Calu3 (cell line): ENCODE results near the gene CCR5. TPM values are rescaled to one million over a fixed set of nuclear protein-coding genes. Genes with fewer than 3 reads are reported as not detected.

Experiments used
- BruUV-seq: library from RNA; stranded (reverse); fragments of 400-500 nt; replicated peaks from 2 replicates; lab custom pipeline; 2021; lab: Mats Ljungman, UMichigan
- CTCF ChIA-PET: fragments of 300-600 bp; sonication (Branson Sonifier 250); formaldehyde crosslinking; loops from one replicate; lab custom pipeline; 2022; ENCODE audit warnings: antibody characterized with exemption; lab: Charles Lee
- DNase-seq: peaks from one replicate; pipeline ENCODE4 v3.0.0; 2022
- H3K27ac Mint-ChIP-seq: one replicate; pipeline ENCODE4 v1.8.0; 2022; ENCODE audit warnings: mixed read lengths; ENCODE audit not compliant: unreplicated experiment
- H3K27me3 Mint-ChIP-seq: one replicate; pipeline ENCODE4 v1.8.0; 2022; ENCODE audit warnings: mixed read lengths; ENCODE audit not compliant: unreplicated experiment
- H3K36me3 Mint-ChIP-seq: one replicate; pipeline ENCODE4 v1.8.0; 2022; ENCODE audit warnings: mild to moderate bottlenecking, moderate library complexity, mixed read lengths; ENCODE audit not compliant: insufficient read depth, unreplicated experiment
- H3K4me1 Mint-ChIP-seq: one replicate; pipeline ENCODE4 v1.8.0; 2022; ENCODE audit warnings: mild to moderate bottlenecking, low read depth, mixed read lengths; ENCODE audit not compliant: unreplicated experiment
- H3K4me3 Mint-ChIP-seq: one replicate; pipeline ENCODE4 v1.8.0; 2022; ENCODE audit warnings: mild to moderate bottlenecking, low read depth, moderate library complexity, mixed read lengths; ENCODE audit not compliant: unreplicated experiment
- H3K9me3 Mint-ChIP-seq: one replicate; pipeline ENCODE4 v1.8.0; 2022; ENCODE audit warnings: low read depth, mixed read lengths; ENCODE audit not compliant: unreplicated experiment
- intact Hi-C: fragments of 100-400 bp; cut with micrococcal nuclease; formaldehyde crosslinking; loops from one replicate; pipeline ENCODE4 v1.10.0; 2022; ENCODE audit not compliant: unreplicated experiment
- total RNA-seq: library from RNA; stranded (reverse); gene quantifications from 2 replicates; pipeline ENCODE4 v1.2.3, GENCODE V29; 2022
- TF ChIP-seq, protein P1 (sequence below): fragments of 200-600 bp; IDR thresholded peaks from one replicate; pipeline ENCODE4 v1.8.0; 2022; ENCODE audit warnings: antibody characterized with exemption; ENCODE audit not compliant: unreplicated experiment

The CCR5 gene
- total RNA-seq, 1 experiment from 2014 or later: not detected

DNA sequence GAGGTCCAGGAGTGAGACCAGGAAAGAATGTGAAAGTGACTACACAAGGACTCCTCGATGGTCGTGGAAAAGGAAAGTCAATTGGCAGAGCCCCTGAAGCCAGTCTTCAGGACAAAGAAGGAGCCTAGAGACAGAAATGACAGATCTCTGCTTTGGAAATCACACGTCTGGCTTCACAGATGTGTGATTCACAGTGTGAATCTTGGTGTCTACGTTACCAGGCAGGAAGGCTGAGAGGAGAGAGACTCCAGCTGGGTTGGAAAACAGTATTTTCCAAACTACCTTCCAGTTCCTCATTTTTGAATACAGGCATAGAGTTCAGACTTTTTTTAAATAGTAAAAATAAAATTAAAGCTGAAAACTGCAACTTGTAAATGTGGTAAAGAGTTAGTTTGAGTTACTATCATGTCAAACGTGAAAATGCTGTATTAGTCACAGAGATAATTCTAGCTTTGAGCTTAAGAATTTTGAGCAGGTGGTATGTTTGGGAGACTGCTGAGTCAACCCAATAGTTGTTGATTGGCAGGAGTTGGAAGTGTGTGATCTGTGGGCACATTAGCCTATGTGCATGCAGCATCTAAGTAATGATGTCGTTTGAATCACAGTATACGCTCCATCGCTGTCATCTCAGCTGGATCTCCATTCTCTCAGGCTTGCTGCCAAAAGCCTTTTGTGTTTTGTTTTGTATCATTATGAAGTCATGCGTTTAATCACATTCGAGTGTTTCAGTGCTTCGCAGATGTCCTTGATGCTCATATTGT lies 10.8 kb upstream of the CCR5 start:
- Mint-ChIP-seq H3K9me3 (no peaks in the 10 kb centered on the region), H3K4me1 (no peaks in the 10 kb centered on the region), H3K27me3 (peaks cover 62% of the 10 kb centered on the region), H3K4me3 (no peak overlapping the region), H3K36me3 (no peaks in the 10 kb centered on the region), H3K27ac (no peak overlapping the region)
- no TSS peak for BruUV-seq
- TF ChIP-seq, protein P1, sequence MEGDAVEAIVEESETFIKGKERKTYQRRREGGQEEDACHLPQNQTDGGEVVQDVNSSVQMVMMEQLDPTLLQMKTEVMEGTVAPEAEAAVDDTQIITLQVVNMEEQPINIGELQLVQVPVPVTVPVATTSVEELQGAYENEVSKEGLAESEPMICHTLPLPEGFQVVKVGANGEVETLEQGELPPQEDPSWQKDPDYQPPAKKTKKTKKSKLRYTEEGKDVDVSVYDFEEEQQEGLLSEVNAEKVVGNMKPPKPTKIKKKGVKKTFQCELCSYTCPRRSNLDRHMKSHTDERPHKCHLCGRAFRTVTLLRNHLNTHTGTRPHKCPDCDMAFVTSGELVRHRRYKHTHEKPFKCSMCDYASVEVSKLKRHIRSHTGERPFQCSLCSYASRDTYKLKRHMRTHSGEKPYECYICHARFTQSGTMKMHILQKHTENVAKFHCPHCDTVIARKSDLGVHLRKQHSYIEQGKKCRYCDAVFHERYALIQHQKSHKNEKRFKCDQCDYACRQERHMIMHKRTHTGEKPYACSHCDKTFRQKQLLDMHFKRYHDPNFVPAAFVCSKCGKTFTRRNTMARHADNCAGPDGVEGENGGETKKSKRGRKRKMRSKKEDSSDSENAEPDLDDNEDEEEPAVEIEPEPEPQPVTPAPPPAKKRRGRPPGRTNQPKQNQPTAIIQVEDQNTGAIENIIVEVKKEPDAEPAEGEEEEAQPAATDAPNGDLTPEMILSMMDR: no peak
- intact Hi-C loops: no loop called here
- no peak for DNase-seq
- CTCF ChIA-PET: interaction anchor here (1.3 kb wide), 1 partner anchor 9 kb away, joined by 5 read pairs; no protein-coding TSS in a partner anchor

DNA sequence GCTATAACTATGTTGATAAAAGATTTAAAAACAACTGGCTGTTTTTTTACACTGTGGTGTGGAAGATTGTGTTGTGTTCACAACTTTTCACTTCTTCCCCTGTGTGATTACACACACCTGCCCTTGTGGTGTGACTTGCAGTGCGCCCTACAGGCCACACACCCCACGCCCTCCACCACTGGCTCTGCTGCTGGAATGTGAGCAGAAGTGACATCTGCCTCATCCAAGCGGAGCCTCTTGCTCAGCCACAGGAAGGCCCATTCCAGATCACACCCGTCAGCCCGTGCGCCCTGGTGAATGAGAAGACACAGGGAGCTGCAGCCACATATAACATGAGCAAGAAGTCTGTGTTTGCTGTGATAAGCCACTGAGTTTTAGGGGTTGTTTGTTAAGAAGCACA lies 9.8 kb upstream of the CCR5 start:
- intact Hi-C loops: no loop called here
- no peak overlapping the region for H3K4me3 Mint-ChIP-seq
- no peaks in the 10 kb centered on the region for H3K36me3 Mint-ChIP-seq
- TF ChIP-seq, protein P1: no peak
- no peak overlapping the region for H3K27ac Mint-ChIP-seq
- H3K9me3 Mint-ChIP-seq: no peaks in the 10 kb centered on the region
- no peaks in the 10 kb centered on the region for H3K4me1 Mint-ChIP-seq
- CTCF ChIA-PET: interaction anchor here (1.2 kb wide), 1 partner anchor 26 kb away, joined by 3 read pairs; no protein-coding TSS in a partner anchor
- peaks cover 60% of the 10 kb centered on the region for H3K27me3 Mint-ChIP-seq
- DNase-seq: no peak
- BruUV-seq: no TSS peak

DNA sequence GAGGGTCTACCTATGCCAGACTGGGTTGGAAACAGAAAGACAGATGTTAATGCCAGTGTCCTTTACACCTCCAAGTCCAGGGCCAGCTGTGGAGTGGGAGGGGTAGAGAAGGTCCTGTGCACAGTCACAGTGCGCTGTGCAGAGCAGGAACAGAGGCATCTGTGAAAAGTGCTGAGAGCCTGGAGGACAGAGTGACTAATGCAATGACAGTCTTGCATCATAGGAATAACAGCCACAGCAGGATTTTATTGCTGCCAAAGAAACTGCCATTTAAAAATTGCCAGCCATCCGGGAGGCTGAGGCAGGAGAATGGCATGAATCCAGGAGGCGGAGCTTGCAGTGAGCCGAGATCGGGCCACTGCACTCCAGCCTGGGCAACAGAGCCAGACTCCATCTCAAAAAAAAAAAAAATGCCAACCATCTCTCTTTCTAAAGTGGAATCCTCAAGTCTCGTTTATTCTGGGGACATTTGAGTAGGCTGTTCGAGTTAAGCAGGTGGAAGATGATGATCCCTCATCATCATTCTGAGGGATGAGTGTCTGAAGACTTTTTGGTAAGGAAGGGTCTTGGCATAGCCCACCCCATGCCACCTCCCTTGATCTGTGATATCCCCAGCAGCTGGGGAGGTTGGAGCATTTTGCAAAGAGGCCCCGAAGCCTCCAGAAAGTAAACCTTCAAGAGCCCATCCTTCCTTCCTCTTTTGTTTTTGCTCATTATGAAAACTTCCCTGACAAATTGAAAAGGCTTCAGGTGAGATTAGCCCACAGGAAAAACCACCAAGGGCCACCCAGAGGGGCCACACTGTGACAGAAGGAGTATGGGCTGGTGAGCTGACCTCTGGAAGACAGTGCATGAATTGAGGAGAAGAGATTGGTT lies 9.1 kb upstream of the CCR5 start:
- CTCF ChIA-PET: interaction anchor here (1.2 kb wide), 1 partner anchor 26 kb away, joined by 3 read pairs; no protein-coding TSS in a partner anchor
- Mint-ChIP-seq H3K9me3 (no peaks in the 10 kb centered on the region), H3K36me3 (no peaks in the 10 kb centered on the region), H3K4me1 (no peaks in the 10 kb centered on the region), H3K4me3 (no peak overlapping the region), H3K27me3 (peaks cover 60% of the 10 kb centered on the region), H3K27ac (no peak overlapping the region)
- TF ChIP-seq, protein P1: no peak
- intact Hi-C loops: no loop called here
- BruUV-seq: no TSS peak
- DNase-seq: no peak

DNA sequence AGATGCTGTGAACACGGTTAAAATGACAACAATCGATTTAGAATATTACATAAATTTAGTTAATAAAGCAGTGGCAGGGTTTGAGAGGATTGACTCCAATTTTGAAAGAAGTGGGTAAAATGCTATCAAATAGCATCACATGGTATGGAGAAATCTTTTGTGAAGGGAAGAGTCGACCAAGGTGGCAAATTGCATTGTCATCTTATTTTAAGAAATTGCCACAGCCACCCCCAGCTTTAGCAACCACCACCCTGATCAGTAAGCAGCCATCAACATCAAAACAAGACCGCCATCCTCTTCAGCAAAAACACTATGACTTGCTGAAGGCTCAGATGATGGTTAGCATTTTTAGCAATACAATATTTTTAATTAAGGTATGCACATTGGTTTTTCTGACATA lies 5.7 kb upstream of the CCR5 start:
- CTCF ChIA-PET: interaction anchor here (0.5 kb wide), 1 partner anchor 887 kb away, joined by 3 read pairs; no protein-coding TSS in a partner anchor
- intact Hi-C loops: no loop called here
- Mint-ChIP-seq H3K27me3 (peaks cover 47% of the 10 kb centered on the region), H3K36me3 (no peaks in the 10 kb centered on the region), H3K9me3 (no peaks in the 10 kb centered on the region), H3K4me3 (no peak overlapping the region), H3K27ac (no peak overlapping the region), H3K4me1 (no peaks in the 10 kb centered on the region)
- DNase-seq: no peak
- TF ChIP-seq, protein P1: no peak
- BruUV-seq: no TSS peak
